Measurements from ENCODE around the gene LRRC3B.

DNA sequence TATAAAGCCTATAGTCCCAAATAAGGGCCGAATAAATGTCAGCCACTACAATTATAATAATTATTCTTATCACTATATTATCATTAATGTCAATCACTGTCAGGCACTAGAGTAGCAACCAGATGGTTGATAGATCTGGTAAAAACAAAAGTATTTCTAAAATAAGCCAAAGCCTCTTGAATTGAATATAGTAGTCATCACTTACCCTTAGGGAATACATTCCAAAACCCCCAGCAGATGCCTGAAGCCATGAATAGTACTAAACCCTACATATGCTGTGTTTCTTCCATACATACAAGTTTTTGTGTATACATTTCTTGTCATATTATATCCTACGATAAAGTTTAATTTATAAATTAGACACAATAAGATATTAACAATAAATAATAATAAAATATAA lies 59.1 kb downstream of the LRRC3B start:
- TF ChIP-seq, protein P1, sequence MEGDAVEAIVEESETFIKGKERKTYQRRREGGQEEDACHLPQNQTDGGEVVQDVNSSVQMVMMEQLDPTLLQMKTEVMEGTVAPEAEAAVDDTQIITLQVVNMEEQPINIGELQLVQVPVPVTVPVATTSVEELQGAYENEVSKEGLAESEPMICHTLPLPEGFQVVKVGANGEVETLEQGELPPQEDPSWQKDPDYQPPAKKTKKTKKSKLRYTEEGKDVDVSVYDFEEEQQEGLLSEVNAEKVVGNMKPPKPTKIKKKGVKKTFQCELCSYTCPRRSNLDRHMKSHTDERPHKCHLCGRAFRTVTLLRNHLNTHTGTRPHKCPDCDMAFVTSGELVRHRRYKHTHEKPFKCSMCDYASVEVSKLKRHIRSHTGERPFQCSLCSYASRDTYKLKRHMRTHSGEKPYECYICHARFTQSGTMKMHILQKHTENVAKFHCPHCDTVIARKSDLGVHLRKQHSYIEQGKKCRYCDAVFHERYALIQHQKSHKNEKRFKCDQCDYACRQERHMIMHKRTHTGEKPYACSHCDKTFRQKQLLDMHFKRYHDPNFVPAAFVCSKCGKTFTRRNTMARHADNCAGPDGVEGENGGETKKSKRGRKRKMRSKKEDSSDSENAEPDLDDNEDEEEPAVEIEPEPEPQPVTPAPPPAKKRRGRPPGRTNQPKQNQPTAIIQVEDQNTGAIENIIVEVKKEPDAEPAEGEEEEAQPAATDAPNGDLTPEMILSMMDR (IDR thresholded peaks at IDR 0.05) = no peak
- no peak for TF ChIP-seq POLR2A (IDR thresholded peaks at IDR 0.05)

Data from right lobe of liver (tissue), 4 donors.